ENCODE results near the gene OVAAL.

The OVAAL gene

GRCh38 chr1:180611016-180611930 lies 52.5 kb downstream of the OVAAL start:
- no peak overlapping the region for H3K4me3 ChIP-seq (ENCODE audit: low read depth, low read length)
- no peak for TF ChIP-seq CTCF (IDR thresholded peaks at IDR 0.05; ENCODE audit: insufficient read depth, low read depth, low read length, missing control alignments)
- no peak for DNase-seq (ENCODE audit: low read depth)

- no peak overlapping the region for H3K4me3 ChIP-seq (ENCODE audit: low read depth, low read length)
- no peak for DNase-seq (ENCODE audit: low read depth)
- no peak for TF ChIP-seq CTCF (IDR thresholded peaks at IDR 0.05; ENCODE audit: insufficient read depth, low read depth, low read length, missing control alignments)
These were observed 53.9 kb downstream of the OVAAL start for GRCh38 chr1:180612632-180613031.

GRCh38 chr1:180614730-180615129 lies 56.0 kb downstream of the OVAAL start:
- no peak overlapping the region for H3K4me3 ChIP-seq (ENCODE audit: low read depth, low read length)
- DNase-seq (ENCODE audit: low read depth) = no peak
- TF ChIP-seq CTCF (IDR thresholded peaks at IDR 0.05; ENCODE audit: insufficient read depth, low read depth, low read length, missing control alignments) = no peak

GRCh38 chr1:180615493-180616290 lies 56.9 kb downstream of the OVAAL start:
- TF ChIP-seq CTCF (IDR thresholded peaks at IDR 0.05; ENCODE audit: insufficient read depth, low read depth, low read length, missing control alignments) = no peak
- H3K4me3 ChIP-seq (ENCODE audit: low read depth, low read length) = no peak overlapping the region
- DNase-seq (ENCODE audit: low read depth) = no peak
